ENCODE data around the gene OR2T1. TPM values are rescaled to one million over a fixed set of nuclear protein-coding genes. Genes with fewer than 3 reads are reported as not detected.
"Not testable (repeated sequence)": the region's sequence is repeated elsewhere in the genome, so short reads cannot be mapped to it uniquely, and the experiment has no call there.

Gene OR2T1
- total and polyA plus RNA-seq, 10 of the 15 experiments (the other 5 are each of a cell fraction or from before 2014, with no cell fraction given): 0.02 TPM; not detected in 9

DNA sequence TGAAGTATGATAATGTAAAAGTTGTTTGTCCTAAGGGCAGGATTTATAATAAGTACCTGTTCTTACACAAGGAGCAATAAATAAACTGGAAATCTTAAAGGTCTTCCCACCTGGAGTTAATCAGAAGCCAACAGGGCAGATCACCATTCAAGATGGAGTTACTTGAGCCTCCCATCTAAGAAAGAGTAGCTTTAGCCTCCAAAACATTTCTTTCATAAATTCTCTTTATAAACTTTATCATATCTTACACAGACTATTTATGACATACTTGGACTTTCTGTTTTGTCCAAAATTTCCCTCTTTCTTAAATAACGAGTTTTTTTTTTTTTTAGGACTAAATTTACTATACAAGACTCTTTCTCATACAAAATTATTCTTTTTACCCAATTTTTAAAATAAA lies 18.5 kb downstream of the OR2T1 start:
- Histone ChIP-seq H4K20me1 (ENCODE audit: control insufficient read depth, insufficient read depth) (no peaks in the 10 kb centered on the region), H2AFZ (ENCODE audit: control insufficient read depth, low read depth, low read length) (no peak overlapping the region), H3K27me3 (replicated peaks in 1 of 2; ENCODE audit: control insufficient read depth in 2 of 2, insufficient read depth in 2 of 2, low read length in 1 of 2) (no peaks in the 10 kb centered on the region), H3K27ac (ENCODE audit: control insufficient read depth, insufficient read depth) (no peak overlapping the region), H3K4me3 (no peak overlapping the region), H3K36me3 (ENCODE audit: control insufficient read depth in 2 of 2, insufficient read depth in 2 of 2, low read length in 1 of 2) (no peaks in the 10 kb centered on the region), H3K4me2 (ENCODE audit: control insufficient read depth, insufficient read depth) (no peak overlapping the region), H3K79me2 (ENCODE audit: control insufficient read depth, insufficient read depth, low read length) (no peaks in the 10 kb centered on the region), H3K9ac (ENCODE audit: control insufficient read depth, insufficient read depth, low read length) (no peak overlapping the region), H3K4me1 (ENCODE audit: control insufficient read depth, insufficient read depth, low read length) (no peaks in the 10 kb centered on the region; the same call in 1 of the 2 replicates), H3K9me3 (replicated peaks; ENCODE audit: control insufficient read depth, insufficient read depth, low read length) (peaks cover 19% of the 10 kb centered on the region)
- SMC1A ChIA-PET (ENCODE audit: uncharacterized antibody, unreplicated experiment): interaction anchor here (0.6 to 2.6 kb wide), 4 partner anchors 10 to 367 kb away, joined by 3 to 11 read pairs (median 3); no protein-coding TSS in a partner anchor
- in situ Hi-C loops (cut with MboI) (no loop called here), intact Hi-C loops (cut with micrococcal nuclease; ENCODE audit: unreplicated experiment) (no loop called here)
- WGBS (ENCODE audit: insufficient coverage, insufficient replicate concordance, low lambda C conversion rate, missing lambda C conversion rate): 0% methylated on average over 1 of the region's 1 CpG
- ATAC-seq: no peak
- FAIRE-seq: no peak
- POLR2A ChIA-PET: no interaction called here
- no peak for TF ChIP-seq EP300 (IDR thresholded peaks at IDR 0.05; ENCODE audit: borderline replicate concordance in 1 of 2, control insufficient read depth in 1 of 2, low read depth in 2 of 2, low read length in 2 of 2)
- TF ChIP-seq CEBPZ (IDR thresholded peaks at IDR 0.05; ENCODE audit: low read depth, low read length): 0 out of 2 replicates have a peak, but pooled peaks have one; percentile 37
- no peak for TF ChIP-seq MLLT1 (IDR thresholded peaks at IDR 0.05)
- TF ChIP-seq CBX5 (IDR thresholded peaks at IDR 0.05; ENCODE audit: low read depth): no peak
- no TSS peak for BruUV-seq (replicated peaks)
- no peak for DNase-seq (ENCODE audit: low read depth, low spot score)
- RAD21 ChIA-PET (ENCODE audit: unreplicated experiment): no interaction called here
- CTCF ChIA-PET: interaction anchor here (1.4 kb wide), 1 partner anchor 17 kb away, joined by 5 read pairs; no protein-coding TSS in a partner anchor

- H3K36me3 ChIP-seq (ENCODE audit: control insufficient read depth in 2 of 2, insufficient read depth in 2 of 2, low read length in 1 of 2); DNase-seq (ENCODE audit: low read depth, low spot score); CTCF ChIA-PET; H3K4me2 ChIP-seq (ENCODE audit: control insufficient read depth, insufficient read depth); H3K27me3 ChIP-seq (replicated peaks in 1 of 2; ENCODE audit: control insufficient read depth in 2 of 2, insufficient read depth in 2 of 2, low read length in 1 of 2); H3K9ac ChIP-seq (ENCODE audit: control insufficient read depth, insufficient read depth, low read length); H3K79me2 ChIP-seq (ENCODE audit: control insufficient read depth, insufficient read depth, low read length); FAIRE-seq; H3K4me1 ChIP-seq (ENCODE audit: control insufficient read depth, insufficient read depth, low read length); H3K4me3 ChIP-seq; H4K20me1 ChIP-seq (ENCODE audit: control insufficient read depth, insufficient read depth); H3K9me3 ChIP-seq (replicated peaks; ENCODE audit: control insufficient read depth, insufficient read depth, low read length); BruUV-seq (replicated peaks): not testable (repeated sequence)
- H3K27ac ChIP-seq (ENCODE audit: control insufficient read depth, insufficient read depth): peak overlapping the region; percentile 50
- intact Hi-C loops (cut with micrococcal nuclease; ENCODE audit: unreplicated experiment) (loop anchor here (5.0 kb wide), 1 partner anchor 365 kb away; no protein-coding TSS in a partner anchor), in situ Hi-C loops (cut with MboI) (loop anchor here (25.0 kb wide), 1 partner anchor 1065 kb away; no protein-coding TSS in a partner anchor)
- peak; percentile 41 for ATAC-seq
- 53% methylated on average over 3 of the region's 3 CpGs for WGBS (ENCODE audit: insufficient coverage, insufficient replicate concordance, low lambda C conversion rate, missing lambda C conversion rate)
- ChIA-PET SMC1A (ENCODE audit: uncharacterized antibody, unreplicated experiment) (interaction anchor here (1.6 kb wide), 1 partner anchor 235 kb away, joined by 6 read pairs; no protein-coding TSS in a partner anchor), RAD21 (ENCODE audit: unreplicated experiment) (interaction anchor here (1.5 kb wide), 1 partner anchor 235 kb away, joined by 8 read pairs; no protein-coding TSS in a partner anchor), POLR2A (interaction anchor here (1.5 kb wide), 2 partner anchors 21 to 377 kb away, joined by 3 read pairs; no protein-coding TSS in a partner anchor)
- peak overlapping the region; percentile 37; the same call in 1 of the 2 replicates for H2AFZ ChIP-seq (ENCODE audit: control insufficient read depth, low read depth, low read length)
Observed at GRCh38 chr1:248427526-248428191, 24.8 kb downstream of the OR2T1 start.

Measured in GM12878 (cell line).